CD4-positive, alpha-beta T cell treated with Interferon gamma for 1 hour (primary cell): Measurements from ENCODE around the gene FNDC3B.

Source experiments
- DNase-seq: peaks from one replicate; pipeline ENCODE4 v3.0.0-alpha.2; 2020

FNDC3B gene

GRCh38 chr3:172444821-172445220 is 405.4 kb downstream of the FNDC3B start:
- no peak for DNase-seq

DNA sequence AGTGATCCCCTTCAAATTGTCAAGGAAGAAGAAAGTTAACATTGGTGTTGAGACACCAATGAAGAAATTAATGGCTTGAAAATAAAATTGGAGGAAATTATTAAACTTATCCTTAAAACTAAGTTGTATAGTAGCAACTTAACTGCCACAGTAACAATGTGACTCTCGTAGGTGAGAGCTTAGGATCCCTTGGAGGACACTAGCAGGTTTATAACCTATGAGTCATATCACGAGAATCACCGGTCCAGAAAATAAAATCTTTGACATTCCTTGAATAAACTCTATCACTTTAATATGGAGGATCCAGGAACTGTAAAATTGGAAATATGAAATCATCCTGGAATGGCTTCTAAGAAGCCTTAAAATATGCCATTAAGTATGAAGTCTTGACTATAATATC is 406.8 kb downstream of the FNDC3B start:
- DNase-seq = no peak

DNA sequence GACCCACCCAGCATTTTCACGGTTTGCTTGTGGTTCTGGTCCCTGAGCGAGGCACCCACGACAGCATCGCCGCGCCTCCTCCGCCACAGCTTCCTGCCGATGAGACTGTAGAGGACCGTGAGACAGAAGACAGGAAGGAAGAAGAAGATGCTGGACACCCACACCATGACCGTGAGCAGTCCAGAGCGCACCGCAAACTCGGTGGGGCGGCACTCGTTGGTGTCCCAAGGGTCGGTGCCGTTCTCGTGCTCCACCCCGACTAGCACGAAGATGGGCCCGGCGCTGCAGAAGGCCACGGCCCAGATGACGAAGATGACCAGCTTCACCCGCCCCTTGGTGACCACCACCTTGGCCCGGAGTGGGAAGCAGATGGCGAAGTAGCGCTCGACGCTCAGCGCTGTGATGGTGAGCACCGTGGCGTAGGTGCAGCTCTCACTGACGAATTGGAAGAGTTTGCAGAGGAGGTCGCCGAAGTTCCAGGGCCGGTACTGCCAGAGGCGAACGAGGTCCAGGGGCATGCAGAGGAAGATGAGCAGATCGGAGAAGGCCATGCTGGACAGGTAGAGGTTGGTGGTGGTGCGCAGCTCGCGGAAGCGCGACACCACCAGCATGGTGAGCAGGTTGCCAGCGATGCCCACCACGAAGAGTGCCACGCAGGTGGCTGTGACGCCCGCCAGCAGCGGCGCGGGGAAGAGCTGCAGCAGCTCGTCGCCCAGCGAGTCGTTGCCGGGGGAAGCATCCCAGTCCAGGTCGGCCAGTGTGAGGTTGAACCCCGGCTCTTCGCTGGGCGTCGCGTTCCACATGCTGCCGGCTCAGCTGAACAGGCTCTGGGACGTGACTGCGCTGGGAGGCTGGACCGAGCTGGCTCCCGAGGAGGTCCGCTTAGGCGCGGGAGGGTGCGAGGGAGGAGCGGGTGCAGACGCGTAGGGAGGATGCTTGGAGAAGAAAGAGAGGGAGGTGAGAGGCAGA is 408.5 kb downstream of the FNDC3B start, which contains the start of gene GHSR:
Gene GHSR (minus strand): TSS at position 846 of the 969 bp plus-strand sequence. CDS start 43 bp downstream, at position 803.
- no peak for DNase-seq

DNA sequence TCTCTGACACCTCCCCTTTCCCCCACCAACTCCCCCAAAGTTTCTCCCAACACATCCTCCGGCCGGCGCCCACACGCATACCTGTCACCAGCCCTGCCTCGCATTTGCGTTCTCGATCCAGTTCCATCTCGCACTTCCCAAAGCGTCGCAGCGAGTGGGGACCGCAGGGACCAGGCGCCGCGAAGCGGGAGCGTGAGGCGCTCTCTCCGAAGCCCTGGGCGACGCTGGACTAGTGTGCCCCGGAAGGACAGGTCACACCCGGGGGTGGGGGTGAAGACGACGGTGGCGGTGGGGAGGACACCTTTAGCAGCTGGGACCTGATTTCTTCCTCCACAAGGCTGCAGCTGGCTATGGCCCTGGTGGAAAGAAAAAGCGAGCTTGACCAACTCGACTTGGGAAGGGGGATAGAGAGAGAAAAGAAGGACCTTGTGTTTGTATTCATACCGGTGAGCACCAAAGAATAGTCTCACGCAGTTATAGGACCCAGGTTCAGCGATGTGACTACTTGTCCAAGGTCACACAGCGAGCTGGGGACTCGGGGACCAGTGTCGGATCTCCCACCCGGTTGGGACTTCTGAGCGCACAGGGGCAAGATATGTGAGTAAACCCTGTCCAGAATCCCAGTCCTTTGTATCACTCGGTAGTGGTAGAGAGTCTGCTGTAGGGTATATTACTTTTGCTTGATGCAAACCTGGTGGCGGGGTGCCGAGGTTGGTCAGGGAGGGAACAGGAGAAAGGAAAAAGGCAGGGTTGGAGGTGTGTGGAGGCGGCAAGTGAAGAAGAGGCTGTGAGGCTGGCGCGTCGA is 409.5 kb downstream of the FNDC3B start:
- DNase-seq = no peak

DNA sequence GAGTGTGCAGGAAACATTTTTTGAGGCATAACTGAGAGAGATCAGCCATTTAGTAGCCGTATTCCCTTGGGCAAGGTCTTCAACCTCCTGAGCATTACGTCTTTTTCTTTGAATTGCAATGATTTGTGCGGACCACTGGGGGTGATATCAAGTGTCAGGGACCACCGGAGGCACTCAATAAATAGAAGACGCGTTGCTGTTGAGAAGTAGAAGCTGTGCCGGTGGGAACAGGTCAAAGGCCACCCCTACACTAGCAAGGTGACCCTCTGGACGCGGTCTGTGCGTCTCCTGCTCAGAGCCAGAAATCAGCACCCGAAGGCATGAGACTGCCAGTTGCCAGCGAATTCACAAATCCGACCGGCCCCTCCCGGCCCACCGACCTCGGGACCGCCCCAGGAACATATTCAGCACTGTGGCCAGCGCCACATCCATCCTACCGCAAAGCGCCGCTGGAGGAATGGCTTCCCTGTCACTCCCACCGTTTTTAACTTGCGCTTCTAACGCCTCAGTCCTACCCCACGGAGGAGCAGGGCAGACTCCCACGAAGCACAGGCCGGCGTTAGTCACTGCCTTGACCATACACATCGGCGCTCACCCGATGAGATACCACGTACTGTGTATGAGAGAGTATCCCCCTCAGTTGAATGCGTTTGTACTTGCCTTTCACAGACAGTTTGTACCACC is 410.2 kb downstream of the FNDC3B start:
- no peak for DNase-seq
